HG03135 (cell line): ENCODE measurements around the gene ETFA.
"Not testable (repeated sequence)": the region's sequence is repeated elsewhere in the genome, so short reads cannot be mapped to it uniquely, and the experiment has no call there.

Experiments
- ATAC-seq: cut with Tn5 transposase; IDR thresholded peaks from one replicate; pipeline ENCODE4 v1.9.1; 2021; ENCODE audit warnings: mild to moderate bottlenecking, moderate library complexity; ENCODE audit not compliant: unreplicated experiment

The ETFA gene

DNA sequence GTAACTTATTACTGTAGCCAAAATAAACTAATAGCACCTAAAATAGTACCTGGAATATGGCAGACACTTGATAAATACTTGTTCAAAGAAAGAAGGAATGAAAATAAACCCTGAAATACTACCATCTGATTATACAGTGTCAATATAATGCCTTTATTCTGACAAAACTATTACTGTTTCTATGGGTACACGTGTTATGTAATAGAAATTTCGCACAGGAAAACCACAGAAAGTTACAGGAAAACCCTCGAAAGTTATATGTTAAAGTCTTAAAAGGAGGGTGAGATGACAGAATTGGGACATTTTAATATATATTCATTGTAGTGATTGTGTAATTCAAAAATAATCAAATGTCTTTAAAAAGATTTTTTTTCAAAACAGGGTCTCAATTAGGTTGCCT, 28.8 kb downstream of the ETFA start:
- no peak for ATAC-seq

DNA sequence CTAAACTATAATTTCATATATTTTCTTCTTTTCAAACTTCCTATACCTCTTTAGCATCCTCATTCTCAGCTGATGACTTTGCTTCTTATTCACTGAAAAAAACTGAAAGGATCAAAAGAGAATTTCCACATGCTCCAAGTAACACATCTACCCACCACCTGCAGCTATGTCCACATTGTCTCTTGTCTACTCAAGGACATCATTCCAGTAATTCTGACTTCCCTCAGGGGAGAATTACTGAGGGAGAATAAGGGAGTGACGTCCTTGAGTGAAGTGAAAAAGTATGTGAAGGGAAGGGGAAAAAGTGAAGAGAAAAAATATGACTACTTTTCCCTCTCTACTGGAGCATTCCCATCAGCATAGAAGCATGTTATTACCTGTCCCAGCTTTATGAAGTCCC, 32.6 kb downstream of the ETFA start:
- ATAC-seq: no peak

DNA sequence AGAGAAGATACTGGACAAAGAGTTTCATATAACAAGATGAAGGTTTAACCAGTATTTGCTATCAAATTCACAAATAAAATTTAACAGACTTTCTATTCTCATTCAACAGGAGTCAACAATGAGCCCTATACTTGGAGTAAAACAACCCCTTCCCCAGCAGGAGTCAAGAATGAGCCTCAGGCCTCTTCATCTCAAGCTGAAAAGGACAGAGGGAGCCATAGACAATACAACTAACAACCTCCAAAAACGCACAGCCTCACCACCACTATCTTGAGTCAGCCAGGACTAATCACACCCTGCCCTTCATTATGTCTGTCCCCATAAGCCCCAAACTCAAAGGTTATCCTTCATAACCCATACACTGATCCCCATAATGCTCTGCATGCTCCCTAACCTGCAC, 36.4 kb downstream of the ETFA start:
- no peak for ATAC-seq

DNA sequence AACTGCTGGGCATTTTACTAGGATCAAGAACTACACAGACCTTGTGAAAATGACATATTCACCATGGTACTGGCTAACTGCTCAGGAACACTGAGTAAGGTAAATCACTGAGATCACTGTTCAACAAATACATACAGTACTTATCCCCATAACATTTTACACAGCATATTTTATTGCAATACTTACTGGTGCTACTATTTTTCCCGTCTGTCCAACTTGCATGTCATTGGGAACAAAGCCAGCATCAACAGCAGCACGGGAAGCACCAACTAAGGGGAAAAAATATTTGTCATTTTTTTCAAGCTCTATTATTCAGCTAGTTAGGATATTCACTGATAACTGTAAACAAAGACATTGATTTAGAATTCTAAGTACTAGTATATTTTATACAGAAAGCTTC, 37.0 kb downstream of the ETFA start:
- ATAC-seq: no peak

DNA sequence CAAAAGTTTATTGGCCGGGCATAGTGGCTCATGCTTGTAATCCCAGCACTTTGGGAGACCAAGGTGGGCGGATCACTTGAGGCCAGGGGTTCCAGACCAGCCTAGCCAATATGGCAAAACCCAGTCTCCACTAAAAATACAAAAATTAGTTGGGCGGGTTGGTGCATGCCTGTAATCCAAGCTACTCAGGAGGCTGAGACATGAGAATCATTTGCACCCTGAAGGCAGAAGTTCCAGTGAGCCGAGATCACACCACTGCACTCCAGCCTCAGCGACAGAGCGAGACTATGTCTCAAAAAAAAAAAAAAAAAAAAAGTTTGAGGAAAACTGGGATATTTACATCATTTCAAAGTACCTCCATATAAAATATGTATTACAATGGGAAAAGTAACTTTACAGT, 40.4 kb downstream of the ETFA start:
- ATAC-seq: no peak

DNA sequence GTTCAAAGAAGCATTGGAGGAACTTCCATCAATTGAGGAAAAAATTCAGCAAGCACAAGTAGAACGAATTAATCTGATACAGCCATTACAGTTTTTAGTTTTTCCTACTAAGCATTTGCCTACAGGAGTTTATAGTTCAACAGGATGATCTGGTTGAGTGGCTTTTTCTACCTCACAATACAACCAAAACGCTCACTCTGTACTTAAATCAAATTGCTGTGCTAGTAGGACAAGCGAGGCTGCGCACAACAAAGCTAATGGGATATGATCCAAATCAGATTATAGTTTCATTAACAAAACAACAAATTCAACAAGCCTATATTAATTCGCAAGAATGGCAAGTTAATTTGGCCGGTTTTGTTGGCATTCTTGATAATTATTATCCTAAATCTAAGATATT, 44.2 kb downstream of the ETFA start:
- ATAC-seq: no peak

DNA sequence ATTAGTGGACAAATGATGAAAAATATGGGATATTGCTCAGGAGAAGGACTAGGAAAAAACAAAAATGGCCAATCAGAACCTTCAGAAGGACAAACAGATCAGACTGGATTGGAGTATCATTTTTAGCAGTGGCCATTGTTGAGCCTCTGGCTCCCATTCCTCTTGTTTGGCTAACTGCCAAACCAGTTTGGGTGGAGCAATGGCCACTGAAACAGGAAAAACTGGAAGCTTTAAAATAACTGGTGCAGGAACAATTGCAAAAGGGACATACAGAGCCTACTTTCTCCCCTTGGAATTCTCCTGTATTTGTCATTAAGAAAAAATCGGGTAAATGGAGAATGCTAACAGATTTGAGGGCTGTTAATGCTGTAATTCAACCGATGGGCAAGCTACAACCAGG, 45.5 kb downstream of the ETFA start:
- not testable (repeated sequence) for ATAC-seq

DNA sequence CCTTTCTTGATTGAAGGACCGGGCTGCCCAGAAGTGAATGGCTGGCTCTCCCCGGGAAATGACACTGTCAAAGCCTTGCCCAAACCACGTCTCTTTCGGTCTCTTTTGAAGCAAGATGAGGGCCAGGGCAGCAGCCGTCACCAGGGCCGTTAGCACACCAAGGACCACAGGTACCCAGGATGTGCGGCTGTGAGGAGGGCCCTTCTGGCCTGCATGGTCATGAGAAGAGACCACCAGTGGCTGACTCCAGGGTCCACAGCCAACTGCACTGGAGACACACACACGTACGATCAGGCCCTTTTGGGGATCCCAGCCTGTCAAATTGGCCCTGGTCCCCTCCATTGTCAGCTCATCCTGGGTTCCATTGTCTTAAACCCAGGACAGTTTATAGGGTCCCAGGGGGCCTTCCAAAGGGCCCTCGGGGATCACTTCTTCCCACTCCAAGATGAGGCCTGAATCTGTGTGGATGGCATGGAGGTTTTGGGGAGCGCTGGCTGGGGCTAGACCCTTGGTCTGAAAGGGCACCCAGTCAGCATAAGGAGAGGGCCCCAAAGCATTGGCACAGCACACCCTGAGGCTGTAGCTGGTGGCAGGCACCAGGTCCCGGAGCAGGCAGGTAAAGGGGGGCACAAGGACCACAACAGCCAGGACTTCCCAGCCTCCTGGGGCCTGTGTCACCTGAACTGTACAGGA, 50.9 kb downstream of the ETFA start:
- no peak for ATAC-seq

DNA sequence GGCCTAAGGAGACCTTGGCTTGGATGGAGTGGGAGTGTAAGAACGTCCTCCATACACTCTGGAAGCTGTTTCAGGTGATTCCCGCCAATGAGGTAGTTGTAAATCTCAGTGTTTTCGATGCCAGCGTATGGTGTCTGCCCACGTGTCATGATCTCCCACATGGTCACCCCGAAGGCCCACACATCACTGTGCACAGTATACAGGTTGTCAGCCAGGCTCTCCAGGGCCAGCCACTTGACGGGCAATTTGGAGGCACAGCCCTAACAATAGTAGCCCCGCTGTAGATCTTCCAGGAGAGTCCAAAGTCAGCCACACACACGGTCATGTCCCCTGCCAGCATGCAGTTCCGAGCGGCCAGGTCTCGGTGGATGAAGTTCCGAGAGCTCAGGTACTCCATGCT, 51.9 kb downstream of the ETFA start:
- no peak for ATAC-seq

DNA sequence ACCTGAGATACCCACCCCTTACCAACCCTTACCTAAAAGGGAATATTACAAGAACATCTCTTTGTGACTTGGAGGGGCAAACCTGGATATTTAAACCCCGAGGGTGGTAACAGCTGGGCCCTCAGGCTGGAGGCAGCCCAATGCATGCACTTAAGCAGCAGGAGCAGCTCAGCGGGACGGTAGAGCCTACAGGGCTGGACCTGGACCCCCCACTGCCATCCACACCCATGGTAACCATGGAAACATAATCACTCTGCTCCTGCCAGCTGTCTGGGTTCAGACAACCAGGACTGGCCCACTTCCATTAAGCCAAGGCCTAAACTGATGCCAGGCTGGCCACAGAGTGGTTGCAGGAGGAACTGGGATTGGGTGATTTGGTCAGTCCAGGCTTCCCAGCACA, 52.8 kb downstream of the ETFA start:
- no peak for ATAC-seq

DNA sequence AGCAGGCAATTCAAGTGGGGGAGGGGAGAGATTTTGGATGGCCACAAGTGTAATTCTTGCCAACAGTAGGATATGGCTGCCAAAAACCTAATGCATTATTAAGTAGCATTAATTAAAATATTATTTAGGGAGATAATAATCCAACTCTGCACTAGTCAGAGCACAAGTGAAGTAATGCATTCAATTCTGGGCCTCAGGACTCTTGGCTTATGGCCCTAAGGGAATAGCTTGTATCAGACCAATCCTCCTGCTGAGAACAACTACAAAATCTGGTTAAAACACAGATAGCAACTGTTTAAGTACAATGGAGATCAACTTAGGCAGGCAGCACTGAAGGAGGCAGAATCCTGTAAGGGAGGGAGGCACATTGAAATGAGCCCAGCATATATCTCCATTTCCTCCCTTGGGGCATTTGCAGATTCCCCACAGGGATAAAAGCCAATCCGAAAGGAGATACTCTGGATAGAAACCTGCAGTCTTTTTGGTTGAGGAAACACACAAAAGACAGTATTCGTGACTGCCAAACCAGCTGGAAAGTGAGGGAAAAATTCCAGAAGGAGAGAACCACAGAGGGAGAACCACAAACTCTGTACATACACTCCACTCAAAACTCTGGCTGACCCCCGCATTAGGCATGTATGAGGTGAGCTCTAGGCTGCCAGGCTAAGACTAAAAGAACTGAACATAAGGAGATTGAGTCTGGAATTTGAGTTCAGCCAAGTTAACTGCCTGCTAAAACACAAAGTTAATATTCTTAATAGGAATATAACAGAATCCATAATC, 57.4 kb downstream of the ETFA start:
- no peak for ATAC-seq

DNA sequence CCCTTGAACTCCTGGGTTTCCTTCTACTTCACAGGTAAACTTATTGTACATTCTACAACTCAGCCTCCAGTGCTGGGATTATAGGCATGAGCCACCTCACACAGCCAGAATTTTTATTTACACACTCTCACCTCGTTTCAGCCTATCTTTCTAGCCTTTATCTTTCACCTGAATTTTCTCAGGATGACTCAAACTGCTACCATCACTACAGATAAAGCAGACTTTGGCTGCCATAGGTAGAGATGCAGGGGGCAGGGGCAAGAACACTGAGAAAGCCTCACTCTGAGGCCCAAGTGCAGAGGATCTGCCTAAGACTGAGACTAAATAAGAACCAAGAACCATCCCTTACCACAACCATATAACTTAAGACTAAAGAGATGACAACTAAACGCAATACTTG, 59.0 kb downstream of the ETFA start:
- no peak for ATAC-seq

DNA sequence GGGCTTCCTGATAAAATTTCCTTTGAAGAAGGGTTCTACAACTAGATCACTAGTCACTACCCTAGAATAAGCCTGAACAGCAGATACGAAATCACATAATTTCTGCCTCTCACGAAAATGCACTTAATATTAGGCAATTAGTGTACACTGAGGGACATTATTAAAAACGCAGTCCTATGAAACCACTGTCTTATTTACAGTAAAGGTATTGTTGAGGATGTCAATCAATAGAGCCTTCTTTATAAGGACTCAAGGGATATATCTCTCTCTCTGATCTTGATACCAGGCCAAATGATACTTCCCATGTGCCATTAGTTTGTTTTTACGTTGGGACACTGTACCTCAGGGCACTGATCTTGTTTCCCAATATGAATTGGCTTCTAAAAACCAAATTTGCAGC, 59.6 kb downstream of the ETFA start:
- ATAC-seq: no peak

DNA sequence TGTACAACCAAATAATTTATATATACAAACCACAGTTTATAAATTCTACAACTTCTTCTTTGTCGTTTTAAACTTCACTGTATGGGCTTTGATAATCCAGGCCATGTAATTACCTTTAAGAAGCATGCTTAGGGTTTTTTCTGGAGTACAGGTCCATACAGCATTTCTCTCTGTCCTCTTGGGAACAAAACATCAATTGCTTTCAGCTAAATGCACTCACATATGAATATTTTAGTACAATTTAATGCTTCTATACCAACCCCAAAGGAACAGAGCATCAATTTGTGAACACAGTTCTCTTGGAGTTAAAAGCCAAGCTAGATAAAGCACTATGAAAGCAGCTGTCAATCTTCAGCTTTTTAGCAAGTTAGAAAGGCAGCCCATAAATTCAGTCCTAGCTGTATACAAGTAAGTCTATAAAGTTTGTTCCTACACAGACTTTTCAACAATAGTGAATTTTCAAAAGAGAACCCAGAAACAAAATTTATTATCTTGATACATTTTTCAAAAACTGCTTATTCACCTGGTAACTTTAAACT, 66.1 kb downstream of the ETFA start:
- ATAC-seq: no peak

DNA sequence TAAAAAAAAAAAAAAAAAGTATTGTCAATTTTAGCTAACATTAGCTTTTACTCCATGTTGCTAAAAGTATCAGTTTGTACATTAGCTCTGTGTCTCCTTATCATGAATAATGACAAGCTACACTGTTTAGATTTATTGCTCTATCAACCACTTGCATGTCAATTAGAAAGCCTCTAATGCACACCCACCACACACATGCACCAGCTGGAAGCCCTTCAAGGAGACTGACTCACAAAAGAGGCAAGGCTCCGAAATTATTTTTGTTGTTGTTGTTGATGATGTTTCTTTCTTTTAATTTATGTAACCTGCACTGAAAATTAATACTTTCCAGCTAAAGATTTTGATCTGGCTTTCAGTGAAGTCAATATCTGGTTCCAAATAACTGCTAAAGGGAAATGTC, 71.5 kb downstream of the ETFA start:
- ATAC-seq: no peak

DNA sequence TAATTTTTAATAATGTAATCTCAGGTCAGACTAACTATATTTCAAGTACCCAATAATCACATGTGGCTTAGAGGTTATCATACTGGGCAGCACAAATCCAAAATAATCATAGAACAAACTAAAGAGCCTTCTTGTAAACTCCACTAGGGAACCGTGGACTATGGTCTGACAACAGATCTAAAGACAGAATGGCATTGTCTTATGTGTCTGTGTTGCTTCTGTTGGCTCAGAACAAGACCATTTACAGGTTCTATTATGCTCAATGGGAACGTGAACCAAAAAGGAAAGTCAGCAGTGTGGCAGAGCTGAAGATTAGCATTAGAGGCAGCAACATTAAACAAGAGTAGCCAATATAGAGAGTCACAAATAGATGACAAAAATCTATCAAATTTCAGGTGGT, 74.9 kb downstream of the ETFA start:
- no peak for ATAC-seq

DNA sequence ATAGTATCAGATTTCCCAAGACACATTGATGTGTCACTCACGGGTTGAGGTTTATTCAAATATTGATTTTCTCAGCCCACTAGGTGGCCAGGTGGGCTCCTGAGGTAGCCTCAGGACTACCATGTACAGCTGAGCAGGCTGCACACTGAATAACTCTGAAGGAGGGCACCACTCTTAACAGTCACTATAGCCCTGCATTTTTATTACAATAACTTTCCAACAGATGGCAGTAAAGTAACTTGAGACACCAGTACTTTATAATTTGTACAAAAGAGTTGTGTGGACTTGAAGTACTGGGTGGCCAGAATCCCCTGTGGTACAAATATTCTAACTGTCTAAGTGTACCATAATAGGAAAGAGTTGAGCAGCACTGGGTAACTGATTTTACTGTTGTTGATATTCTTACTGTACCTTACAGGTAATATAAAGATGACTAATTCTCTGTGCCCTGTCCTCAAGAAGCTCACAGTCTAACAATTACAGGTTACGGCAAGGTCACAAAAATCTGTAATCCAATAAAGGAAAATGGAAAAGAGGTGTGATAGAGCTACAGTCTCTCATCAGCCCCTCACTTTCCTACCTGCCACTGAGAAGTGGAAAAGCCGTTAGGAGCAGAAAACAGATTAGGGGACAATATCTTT, 76.0 kb downstream of the ETFA start:
- no peak for ATAC-seq

DNA sequence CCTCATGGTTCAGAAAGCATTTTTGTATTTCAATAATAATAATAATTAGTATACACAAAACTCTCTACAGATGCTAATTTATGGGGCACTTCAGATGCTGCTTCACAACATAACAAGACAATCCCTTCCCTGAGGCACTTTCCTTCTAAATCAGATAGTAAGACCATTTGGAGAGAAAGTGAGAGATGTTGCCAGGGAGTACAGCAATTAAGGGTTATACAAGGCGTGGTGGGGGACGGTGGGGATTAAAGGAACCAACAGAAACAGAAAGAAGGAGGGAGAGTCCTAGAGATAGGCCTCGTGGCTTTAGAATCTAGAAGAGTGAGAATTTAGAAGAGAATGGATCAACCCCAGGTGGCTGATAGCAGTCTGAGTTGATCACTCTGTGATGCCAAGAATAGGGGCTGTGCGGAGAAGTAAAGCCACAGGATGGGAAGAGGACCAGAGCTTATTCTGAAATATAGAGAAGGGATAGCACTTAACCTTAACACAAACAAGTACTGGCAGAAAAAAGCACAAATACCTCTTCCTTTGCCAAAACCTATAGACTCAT, 76.9 kb downstream of the ETFA start:
- ATAC-seq: no peak

DNA sequence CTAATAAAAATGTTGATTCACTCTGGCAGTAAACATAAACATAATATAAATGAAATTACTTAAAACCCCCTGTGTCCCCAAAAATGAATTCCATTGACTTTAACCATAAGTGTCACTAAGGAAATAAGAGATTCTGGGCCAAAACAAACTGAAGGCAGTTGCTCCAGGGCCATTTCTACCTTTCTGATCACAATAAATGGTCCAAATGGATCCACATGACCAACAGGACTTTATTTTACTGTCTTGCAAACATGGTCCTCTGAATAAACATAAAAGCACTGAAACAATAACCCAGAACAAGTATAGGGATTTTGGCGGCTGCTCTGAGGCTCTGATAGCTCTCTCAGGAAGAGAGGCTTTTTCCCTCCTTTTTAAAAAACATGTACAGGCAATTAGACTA, 77.3 kb downstream of the ETFA start:
- ATAC-seq: no peak

DNA sequence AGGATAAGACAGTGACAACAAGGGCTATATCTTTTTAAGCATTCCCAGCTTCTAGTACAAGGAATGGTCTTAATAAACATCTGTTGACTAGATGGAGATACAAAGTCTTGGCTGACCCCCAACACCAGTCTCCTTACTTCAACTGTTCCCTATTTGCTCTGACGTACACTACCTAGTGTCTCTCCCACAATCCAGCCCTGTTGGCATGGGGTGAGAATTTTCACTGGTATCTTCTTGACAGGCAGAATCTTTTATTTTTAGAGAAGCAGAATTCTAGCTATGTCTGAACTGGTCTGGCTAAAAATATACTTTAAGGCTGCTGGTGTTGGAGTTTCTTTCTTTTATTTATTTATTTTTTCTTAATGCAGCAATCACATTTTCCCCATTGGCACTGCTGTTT, 82.0 kb downstream of the ETFA start:
- ATAC-seq: no peak

DNA sequence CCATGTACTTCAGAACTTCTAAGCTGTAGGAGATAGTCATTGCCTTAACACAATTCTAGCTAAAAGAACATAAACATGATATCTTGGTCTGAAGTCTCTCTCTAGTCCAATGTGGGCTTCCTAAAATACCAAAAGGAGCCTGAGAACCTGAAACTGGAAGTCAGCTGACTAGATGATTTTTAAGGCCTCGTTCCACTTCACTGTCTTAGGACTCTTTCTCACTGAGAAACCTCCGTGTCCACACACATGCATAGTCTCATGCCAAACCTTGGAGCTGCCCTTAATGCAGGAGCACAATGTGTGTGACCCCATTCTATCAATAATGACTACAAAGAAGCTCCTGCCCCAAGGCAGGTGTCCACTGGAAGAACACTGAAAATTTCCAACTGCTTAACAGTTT, 87.7 kb downstream of the ETFA start:
- no peak for ATAC-seq

DNA sequence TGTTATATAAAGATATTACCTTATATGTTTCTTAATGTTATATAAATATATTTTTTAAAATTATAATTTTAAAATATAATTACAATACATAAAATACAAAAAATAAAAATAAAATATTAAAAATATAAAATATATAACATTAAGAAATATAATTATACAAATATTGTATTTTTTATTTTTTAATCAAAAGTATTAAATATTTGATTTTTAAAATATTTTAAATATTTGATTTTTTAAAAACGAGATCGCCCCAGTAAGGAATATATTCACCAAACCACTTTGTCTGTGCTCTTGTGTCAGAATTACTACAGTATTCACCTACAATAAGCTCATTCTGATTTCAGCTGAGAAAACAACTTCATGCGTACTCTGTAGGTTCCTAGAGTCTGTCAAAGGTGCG, 89.1 kb downstream of the ETFA start:
- no peak for ATAC-seq
